HEK293T (cell line): ENCODE results near the gene RNASEH2B.

Experiments
- ARNT ChIP-seq: fragments of 450-650 bp; IDR thresholded peaks from 2 replicates; pipeline ENCODE4 v1.6.1; 2017; ENCODE audit warnings: mild to moderate bottlenecking
- BHLHE40 ChIP-seq: fragments of 450-650 bp; IDR thresholded peaks from 2 replicates; pipeline ENCODE4 v1.6.1; 2016; ENCODE audit warnings: mild to moderate bottlenecking, moderate library complexity, borderline replicate concordance
- ELF4 ChIP-seq: fragments of 450-650 bp; IDR thresholded peaks from 2 replicates; pipeline ENCODE4 v1.6.1; 2017; ENCODE audit warnings: antibody characterized with exemption
- FOXA1 ChIP-seq: fragments of 450-650 bp; IDR thresholded peaks from 2 replicates; pipeline ENCODE4 v1.6.1; 2016; ENCODE audit warnings: mild to moderate bottlenecking
- FOXK2 ChIP-seq: fragments of 450-650 bp; IDR thresholded peaks from 2 replicates; pipeline ENCODE4 v1.6.1; 2016; ENCODE audit warnings: mild to moderate bottlenecking
- FOXM1 ChIP-seq: fragments of 450-650 bp; IDR thresholded peaks from 2 replicates; pipeline ENCODE4 v1.6.1; 2017; ENCODE audit warnings: mild to moderate bottlenecking, borderline replicate concordance
- HDGF ChIP-seq: fragments of 450-650 bp; IDR thresholded peaks from 2 replicates; pipeline ENCODE4 v1.6.1; 2017; ENCODE audit warnings: antibody characterized with exemption, borderline replicate concordance
- L3MBTL2 ChIP-seq: fragments of 450-650 bp; conservative IDR thresholded peaks from 2 replicates; pipeline ENCODE4 v1.6.1; 2016; ENCODE audit warnings: mild to moderate bottlenecking
- LEF1 ChIP-seq: fragments of 450-650 bp; IDR thresholded peaks from 2 replicates; pipeline ENCODE4 v1.6.1; 2017; ENCODE audit warnings: mild to moderate bottlenecking, borderline replicate concordance
- SP1 ChIP-seq: fragments of 450-650 bp; IDR thresholded peaks from 2 replicates; pipeline ENCODE4 v1.6.1; 2017
- SUZ12 ChIP-seq: fragments of 450-650 bp; IDR thresholded peaks from 2 replicates; pipeline ENCODE4 v1.6.1; 2016; ENCODE audit warnings: mild to moderate bottlenecking
- TARDBP ChIP-seq: fragments of 450-650 bp; IDR thresholded peaks from 2 replicates; pipeline ENCODE4 v1.6.1; 2016
- ZNF384 ChIP-seq: fragments of 450-650 bp; IDR thresholded peaks from 2 replicates; pipeline ENCODE4 v1.6.1; 2016
- TF ChIP-seq, protein P1 (sequence below): fragments of 450-650 bp; IDR thresholded peaks from 2 replicates; pipeline ENCODE4 v1.6.1; 2016

DNA sequence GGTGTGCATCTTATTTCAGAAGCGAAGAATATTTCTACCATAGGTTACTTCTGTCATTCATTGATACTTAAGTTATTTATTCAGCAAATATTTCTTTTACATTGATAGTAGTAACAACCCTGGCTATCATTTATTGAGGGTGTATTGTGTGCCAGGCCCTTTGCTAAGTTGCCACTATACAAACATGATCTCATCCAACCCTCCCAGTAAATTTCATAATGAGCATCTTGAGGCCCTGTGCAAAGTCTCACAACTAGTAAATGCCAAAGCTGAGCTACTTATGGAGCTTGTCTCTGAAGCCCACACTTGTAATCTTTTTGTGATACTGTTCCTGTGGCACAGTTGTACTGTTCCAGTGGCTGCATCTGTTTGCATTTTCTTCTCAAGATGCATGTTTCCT is 36.1 kb downstream of the RNASEH2B start:
- TF ChIP-seq, protein P1, sequence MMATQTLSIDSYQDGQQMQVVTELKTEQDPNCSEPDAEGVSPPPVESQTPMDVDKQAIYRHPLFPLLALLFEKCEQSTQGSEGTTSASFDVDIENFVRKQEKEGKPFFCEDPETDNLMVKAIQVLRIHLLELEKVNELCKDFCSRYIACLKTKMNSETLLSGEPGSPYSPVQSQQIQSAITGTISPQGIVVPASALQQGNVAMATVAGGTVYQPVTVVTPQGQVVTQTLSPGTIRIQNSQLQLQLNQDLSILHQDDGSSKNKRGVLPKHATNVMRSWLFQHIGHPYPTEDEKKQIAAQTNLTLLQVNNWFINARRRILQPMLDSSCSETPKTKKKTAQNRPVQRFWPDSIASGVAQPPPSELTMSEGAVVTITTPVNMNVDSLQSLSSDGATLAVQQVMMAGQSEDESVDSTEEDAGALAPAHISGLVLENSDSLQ: no peak
- TF ChIP-seq FOXM1 (no peak), LEF1 (no peak), SP1 (no peak), ZNF384 (no peak), FOXK2 (no peak), BHLHE40 (no peak), HDGF (no peak), ELF4 (no peak), FOXA1 (no peak), SUZ12 (no peak), L3MBTL2 (no peak), TARDBP (no peak), ARNT (no peak)
